GM18499 (cell line): ENCODE measurements around the gene STIL.
"Not testable (repeated sequence)": the region's sequence is repeated elsewhere in the genome, so short reads cannot be mapped to it uniquely, and the experiment has no call there.

Source experiments
- ATAC-seq: cut with Tn5 transposase; IDR thresholded peaks from one replicate; pipeline ENCODE4 v1.9.1; 2021; ENCODE audit warnings: moderate number of reproducible peaks; ENCODE audit not compliant: insufficient read depth, unreplicated experiment

STIL gene

DNA sequence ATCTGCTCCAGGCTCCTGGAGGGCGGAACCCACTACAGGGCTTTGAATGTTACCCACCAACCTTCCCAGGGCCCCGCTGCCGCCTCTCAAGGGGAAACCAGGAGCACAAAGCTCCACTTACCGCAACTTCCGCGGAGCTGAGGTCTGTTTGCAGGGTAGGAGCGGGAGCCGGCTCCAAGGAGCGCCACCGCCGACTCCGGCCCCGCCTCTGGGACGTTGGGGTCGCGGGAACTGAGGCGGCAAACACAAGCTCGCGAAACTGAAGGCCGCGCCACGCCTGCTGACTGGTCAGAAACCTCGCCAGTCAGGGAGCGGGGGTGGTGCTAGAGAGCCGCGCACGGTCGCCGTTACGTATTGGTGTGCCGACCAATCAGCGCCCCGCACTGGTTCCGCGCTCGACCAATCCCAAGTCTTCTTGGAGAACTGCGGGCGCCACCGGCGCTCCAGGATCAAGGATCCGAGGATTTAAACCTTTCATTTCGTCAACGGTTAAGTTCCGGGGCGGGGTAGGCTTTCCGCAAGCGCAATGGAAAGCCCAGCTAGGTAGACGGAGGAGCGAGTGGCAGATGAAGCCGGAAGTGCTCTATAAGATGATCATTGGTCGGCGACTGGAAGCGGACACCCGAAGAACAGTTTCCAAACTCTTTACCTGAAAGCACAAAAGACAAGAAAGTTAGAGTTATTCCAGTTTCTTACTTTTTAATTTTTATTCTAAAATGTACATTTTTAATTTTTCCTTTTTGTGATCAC is at the start of gene STIL:
Gene STIL (minus strand): TSS at position 233 of the 750 bp plus-strand sequence. CDS start 3,828 bp downstream, outside the sequence.
- ATAC-seq = peak; percentile 95

DNA sequence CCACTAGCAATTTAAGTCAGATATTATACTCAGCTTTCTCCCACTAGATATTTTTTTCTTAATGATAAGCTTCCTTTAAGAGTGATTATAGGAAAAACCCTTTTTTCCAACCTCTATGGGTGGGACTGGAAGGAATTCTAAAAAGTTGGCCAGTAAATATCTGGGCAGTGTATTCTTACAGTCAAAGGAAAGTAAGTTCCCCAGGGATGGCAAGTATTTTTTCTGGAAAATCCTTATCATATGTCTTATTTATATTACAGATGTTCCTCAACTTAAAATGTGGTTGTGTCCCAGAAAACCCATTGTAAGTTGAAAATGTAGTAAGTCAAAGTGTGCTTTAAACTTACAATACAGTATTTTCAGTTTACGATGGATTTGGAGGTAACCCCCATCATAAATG is 48.9 kb upstream of the STIL start:
- ATAC-seq = no peak

DNA sequence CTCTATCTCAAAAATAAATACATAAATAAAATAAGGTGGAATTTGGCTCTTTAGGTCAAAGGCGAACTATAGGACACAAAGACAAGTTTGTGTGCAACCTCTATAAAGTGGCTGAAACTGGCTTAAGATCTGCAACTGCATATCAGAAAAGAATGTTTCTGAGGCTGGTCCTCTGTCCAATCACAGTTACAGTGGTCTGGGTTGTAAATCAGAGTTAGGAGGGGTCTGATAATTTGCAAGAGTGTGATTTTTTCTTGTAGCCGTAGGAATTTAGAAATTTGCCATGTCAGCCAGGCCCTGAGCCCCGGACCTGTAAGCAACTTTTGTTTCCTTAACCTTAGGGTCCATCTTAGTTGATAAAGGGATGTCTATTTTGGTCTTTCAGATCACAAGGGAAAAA is 47.4 kb upstream of the STIL start:
- no peak for ATAC-seq

DNA sequence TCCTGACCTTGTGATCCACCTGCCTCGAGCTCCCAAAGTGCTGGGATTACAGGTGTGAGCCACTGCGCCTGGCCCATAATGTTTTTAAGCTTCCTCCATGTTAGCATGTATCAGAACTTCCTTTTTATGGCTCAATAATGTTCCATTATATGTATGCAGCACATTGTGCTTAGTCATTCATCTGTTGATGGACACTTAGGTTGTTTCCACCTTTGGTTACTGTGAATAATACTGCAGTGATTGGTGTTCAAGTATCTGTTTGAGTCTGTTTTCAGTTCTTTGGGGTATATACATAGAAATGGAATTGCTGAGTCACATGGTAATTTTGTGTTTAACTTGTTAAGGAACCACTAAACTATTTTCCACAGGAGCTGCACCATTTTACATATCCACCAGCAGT is 37.4 kb upstream of the STIL start:
- ATAC-seq = peak; percentile 94

DNA sequence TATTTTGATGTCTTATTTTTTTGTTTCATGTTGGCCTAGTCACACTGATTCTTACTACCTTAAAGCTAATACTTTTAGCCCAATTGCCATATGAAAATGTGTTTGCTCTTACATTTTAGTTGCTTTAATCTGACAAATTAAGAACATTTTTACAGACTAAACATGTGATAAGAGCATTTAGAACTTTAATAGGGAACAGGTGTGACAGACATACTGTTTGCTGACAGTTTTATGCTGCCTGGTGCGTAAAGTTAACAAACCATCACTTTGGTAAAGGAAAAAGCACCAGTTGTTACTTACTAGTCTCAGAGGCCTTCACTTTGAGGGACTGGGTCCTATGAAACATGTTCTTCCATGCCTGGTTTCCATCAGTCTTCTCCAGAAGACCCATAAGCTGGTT is 34.3 kb upstream of the STIL start:
- no peak for ATAC-seq

DNA sequence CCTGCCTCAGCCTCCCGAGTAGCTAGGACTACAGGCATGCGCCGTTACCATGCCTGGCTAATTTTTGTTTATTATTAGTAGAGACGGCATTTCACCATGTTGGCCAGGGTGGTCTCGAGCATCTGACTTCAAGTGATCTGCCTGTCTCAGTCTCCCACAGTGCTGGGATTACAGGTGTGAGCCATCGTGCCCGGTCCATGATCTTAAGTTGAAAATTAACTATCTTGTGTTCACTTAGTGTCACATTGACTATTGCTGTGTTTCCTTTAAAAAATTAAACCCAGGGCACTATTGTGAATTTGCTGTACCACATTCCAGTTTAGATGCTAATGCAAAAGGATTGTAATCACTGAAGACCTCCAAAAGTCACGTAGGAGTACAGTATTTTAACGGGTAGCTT is 33.8 kb upstream of the STIL start:
- ATAC-seq = no peak

DNA sequence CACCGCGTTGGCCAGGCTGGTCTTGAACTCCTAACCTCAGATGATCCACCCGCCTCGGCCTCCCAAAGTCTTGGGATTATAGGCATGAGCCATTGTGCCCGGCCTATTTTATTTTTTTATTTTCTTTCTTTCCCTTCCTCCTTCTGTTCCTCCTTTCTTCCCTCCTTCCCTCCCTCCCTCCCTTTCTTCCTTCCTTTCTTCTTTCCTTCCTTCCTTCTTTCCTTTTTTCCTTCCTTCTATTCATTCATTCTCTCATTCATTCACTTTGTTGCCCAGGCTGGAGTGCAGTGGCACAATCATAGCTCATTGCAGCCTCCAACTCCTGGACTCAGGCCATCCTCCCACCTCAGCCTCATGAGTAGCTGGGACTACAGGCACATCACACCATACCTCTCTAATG is 33.0 kb upstream of the STIL start:
- ATAC-seq = not testable (repeated sequence)

DNA sequence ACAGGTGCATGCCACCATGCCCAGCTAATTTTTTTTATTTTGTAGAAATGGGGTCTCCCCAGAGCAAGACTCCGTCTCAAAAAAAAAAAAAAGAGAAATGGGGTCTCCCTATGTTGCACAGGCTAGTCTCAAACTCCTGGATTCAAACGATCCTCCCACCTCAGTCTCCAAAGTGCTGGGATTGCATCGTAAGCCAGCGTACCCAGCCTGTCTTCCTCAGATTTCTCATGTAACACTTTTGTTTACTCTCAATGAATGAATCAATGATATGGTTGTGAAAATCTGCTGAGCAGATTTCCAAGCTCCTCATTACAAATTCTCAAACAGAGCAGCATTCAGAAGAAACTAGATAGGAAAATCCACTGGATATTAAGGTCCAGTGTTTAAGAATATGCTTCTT is 26.3 kb upstream of the STIL start:
- ATAC-seq = no peak

DNA sequence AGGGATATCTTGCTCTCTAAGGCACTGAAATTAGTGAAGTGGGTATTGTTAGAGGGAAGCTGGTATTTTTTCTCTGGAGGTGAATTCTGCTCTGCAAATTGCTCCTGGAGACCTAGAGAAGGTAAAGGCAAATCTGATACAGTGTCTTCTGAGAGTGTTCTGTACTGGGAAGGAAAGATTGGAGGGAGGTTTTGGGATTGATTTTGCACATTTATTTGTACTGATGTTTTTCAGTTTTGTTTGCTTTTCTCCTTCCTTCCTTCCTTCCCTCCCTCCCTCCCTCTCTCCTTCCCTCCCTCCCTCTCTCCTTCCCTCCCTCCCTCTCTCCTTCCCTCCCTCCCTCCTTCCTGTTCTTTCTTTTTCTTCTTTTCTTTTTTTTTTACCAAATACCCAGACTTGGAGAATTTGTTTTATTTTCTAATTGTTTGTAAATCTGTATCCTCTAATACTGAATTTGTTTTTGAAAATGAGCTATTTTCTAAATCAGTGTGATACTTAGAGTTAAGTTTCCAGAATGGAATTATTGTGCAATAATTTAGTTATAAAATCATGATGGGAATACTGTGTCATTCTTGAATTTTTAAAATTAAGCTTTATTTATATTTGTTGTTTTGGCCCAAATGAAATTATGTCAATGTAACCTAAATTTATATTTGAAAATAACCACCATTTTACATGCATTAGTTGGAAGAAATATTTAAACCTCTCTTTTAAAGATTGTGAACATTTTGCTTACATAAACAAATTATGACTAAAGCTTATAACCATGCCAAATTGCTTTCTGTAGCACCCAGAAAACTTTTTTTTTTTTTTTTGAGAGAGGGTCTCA is 24.5 kb upstream of the STIL start:
- no peak for ATAC-seq

DNA sequence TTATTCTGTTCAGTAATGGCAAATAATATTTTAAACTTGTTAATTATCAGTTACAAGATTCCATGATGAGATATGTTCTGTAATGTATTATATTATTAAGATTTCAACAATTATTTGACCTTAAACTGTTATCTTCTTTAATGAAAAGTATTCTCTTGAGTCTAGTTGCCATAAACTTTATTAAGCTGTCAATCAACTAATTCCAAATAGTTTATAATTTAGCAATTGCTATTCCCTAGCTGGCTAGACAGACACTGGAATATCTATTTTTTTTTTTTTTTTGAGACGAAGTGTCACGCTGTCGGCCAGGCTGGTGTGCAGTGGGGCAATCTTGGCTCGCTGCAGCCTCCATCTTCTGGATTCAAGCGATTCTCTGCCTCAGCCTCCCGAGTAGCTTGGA is 23.4 kb upstream of the STIL start:
- no peak for ATAC-seq

DNA sequence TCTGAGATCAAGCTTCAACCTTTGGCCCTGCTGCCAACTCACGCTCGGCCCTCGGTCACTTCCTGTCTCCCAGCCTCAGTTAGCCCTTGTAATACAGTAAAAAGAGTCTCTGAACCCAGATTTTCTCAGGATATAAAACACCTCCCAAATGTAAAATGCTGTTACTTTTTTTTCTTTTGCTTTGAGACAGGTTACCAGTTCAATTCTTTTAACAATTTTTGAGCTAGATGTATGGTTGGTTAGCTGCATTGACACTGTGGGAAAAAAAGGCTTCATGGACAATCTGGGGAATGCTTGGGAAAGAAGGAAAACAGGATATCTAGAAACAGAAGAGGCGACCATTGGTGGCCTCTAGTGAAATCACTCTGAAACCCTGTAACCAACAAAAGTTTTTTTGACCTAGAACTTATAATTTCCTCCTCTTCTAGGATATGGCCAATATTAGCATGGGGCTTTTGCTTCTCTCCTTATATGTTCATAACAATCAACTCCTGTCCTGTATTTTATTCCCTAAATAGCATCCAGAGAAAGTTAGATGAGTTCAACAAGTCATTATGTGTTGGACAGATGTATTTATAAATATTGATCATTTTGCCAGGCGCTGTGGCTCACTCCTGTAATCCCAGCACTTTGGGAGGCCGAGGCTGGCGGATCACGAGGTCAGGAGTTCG is 21.0 kb upstream of the STIL start:
- peak; percentile 43 for ATAC-seq

DNA sequence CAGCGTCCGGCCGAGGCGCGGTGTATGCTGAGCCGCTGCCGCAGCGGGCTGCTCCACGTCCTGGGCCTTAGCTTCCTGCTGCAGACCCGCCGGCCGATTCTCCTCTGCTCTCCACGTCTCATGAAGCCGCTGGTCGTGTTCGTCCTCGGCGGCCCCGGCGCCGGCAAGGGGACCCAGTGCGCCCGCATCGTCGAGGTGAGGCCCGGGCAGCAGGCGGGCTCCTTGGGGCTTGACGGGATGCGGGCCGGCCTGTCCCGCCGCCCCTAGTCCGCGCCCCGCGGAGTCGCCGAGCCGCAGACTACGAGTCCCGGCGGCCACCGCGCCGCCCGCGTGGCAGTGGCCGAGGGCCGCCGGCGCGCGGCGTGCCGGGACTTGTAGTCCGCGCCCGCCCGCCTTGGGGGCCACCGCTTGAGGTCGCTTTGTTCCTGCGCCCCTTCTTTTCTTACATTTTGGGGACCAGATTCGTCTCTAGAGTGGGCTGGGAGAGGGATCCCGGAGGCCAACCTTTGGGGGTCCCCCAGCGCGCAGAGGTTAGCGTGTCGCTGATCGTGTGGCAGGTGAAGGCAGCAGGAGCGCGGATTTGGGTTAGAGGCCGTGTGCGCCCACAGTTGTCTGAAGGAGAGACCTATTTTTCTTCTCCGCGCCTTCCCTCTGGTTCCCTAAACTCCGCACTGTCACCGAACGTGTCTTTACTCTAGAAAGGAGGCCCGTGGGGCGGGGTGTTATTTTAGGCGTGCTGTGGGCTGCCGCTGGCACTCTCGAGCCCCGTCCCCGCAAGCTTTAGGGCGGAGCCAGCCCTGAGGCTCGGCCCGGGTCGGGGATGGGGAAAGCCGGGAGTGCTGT is 20.2 kb upstream of the STIL start:
- peak; percentile 32 for ATAC-seq

DNA sequence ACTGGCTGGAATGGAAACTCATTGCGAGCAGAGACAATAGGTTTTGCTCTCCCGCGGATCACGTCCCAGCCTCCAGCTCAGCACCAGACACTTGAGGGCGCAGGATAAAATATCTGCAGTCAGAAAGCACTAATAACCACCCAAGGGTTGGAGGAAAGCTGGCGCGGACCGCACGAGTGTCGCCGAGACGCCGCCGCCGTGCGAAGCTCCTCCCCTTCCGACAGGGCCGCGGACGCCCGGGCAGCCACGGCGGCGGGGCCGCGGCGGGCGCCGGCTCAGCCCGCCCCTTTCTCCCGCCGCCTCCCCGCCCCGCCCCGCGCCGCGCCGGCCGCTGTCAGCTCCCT is 19.6 kb upstream of the STIL start, which contains the start of gene CMPK1:
Gene CMPK1 (plus strand): TSS at position 213 of the 344 bp plus-strand sequence. CDS start 156 bp downstream, outside the sequence.
- ATAC-seq = peak; percentile 52

DNA sequence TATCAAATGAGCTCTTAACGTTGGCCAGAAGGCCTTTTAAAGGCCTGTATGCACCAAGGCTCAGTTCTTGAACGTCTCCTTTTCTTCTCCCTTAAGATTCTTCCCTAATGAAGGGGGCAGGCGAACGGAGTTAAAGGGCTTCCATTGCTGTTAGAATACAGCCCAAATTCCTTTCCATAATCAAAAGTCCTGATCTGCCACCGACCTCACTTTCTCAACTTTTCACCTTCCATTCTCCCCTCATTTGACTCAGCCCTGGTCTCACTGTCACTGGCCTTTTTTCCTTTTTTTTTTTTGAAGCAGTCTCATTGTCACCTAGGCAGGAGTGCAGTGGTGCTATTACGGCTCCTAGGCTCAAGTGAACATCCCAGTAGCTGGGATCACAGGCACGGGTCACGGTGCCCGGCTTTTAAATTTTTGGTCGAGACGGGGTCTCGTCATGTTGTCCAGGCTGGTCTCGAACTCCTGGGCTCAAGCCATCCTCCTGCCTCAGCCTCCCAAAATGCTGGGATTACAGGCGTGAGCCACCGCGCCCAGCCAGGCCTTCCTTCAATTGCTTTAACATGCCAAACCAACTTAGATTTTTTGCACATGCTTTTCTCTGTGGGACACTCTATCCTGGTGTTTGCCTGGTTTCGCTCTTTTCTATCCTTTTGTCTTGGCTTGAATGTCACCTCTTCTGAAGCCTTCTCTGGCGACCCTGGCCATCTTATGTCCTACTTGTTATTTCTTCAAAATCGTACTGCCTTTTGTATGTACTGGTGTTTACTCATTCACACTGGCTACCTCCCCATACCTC is 19.0 kb upstream of the STIL start:
- no peak for ATAC-seq

DNA sequence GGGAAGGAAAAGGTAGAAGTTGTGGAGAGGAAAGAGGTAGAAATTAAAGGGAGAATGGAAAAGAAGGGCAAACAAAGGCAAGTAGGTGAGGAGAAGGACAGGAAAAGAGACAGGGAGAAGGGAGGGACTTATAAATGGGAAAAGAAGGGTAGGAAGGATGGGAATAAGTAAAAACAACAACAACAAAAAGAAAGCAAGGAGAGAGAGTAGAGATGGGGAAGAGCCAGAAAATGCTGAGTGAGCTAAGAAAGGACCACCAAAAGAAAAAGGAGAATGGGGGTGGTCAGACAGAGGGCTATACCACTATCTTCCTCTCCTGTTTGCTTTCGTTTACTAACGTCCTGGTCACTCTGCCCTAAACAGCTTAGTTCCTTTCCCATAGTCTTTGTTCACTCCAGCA is 17.9 kb upstream of the STIL start:
- no peak for ATAC-seq

DNA sequence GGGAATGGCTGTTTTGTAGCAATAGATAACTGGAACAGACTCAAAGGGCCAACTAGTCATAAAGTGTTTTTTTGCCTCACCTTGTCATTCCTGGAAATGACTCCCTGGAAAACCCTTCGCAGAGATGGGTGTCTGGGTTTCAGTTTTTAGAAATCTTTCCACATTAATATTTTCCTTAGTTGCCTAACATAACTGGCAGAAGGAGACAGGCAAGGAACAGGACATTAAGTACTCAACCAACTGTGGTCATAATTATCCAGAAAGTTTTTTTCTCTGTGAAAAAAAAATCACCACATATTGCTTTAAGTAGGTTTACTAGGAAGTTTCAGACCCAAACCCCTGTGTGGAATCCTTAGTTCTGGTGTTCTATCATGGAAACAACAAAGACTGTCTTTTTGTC is 16.3 kb upstream of the STIL start:
- ATAC-seq = no peak

DNA sequence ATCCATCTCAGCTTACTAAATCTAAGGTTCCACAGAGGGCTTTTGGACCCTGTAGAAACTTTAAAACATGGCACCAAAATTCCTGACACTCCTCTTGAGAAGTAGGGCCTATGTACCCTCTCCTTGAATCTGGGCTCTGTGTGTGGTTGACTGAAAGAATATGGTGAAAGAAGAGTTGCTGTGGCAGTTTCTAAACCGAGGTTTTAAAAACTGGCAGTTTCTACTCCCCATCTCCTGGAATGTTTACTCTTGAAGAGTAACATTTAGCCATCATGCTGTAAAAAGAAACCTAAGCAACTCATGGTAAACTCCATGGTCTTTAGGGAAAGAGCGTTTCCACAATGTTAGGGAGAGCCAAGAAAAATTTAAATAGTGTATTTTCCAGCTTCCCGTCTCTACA is 15.0 kb upstream of the STIL start:
- no peak for ATAC-seq

DNA sequence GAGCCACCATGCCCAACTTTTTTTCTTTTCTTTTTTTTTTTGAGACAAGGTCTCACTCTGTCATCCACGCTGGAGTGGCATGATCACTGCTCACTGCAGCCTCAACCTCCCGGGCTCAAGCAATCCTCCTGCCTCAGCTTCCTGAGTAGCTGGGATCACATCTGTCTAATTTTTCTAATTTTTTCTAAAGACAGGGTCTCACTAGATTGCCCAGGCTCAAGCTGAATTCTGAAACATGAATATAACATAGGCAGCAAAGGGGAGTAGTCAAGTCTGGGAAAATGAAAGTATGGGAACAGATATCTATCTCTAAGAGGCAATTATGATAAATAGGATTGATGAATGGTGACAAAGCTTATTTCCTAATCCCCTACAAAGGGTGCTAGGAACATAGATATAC is 12.3 kb upstream of the STIL start:
- ATAC-seq = no peak

DNA sequence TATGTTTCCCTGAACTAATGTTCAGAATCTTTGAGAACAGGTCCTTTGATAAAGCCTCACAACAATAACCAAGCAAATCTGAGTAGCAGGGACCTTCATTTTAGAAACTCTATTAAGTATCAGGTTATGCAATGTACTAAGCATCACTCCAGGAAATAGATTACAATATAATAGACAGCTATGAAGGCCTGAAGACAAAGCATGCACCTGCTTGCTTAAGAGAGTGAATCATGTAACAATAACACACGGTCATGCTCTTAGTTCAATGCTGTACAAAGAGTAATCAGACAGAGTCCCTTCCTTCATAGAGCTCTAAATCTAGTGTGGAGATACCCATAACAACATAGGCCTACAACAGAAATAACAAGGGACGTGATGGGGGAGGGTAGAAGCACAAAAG is 11.6 kb upstream of the STIL start:
- ATAC-seq = no peak
